ENCODE measurements around the gene PTPRB. TPM values are rescaled to one million over a fixed set of nuclear protein-coding genes. Genes with fewer than 3 reads are reported as not detected.

Gene PTPRB
- total and polyA plus RNA-seq, 10 donors, result 3.7 to 252 (median 122) TPM

GRCh38 chr12:70555081-70555480 is 82.1 kb downstream of the PTPRB start:
- Histone ChIP-seq H3K36me3 (peaks cover 0 to 79% (median under 1%) of the 10 kb centered on the region in 6 donors), H3K27me3 (replicated peaks in 1 of 7) (no peaks in the 10 kb centered on the region), H3K9me3 (no peaks in the 10 kb centered on the region), H3K4me1 (peaks cover 0 to 2% (median 0%) of the 10 kb centered on the region in 6 donors), H3K27ac (no peak overlapping the region), H3K4me3 (no peak overlapping the region)
- no peak for DNase-seq
- intact Hi-C loops (cut with DNase I; ENCODE audit: low total_unique reads), result no loop called here
- TF ChIP-seq POLR2AphosphoS5 (IDR thresholded peaks at IDR 0.05) (no peak), POLR2A (IDR thresholded peaks at IDR 0.05) (no peak), CTCF (IDR thresholded peaks at IDR 0.05 in 8 of 11, conservative IDR thresholded peaks at IDR 0.05 in 3 of 11) (no peak)
- 52 to 65% (median 62%) methylated on average over 3 of the region's 3 CpGs for WGBS, 5 donors

GRCh38 chr12:70553391-70553859 is 83.8 kb downstream of the PTPRB start:
- Histone ChIP-seq H3K27me3 (replicated peaks in 1 of 7) (no peaks in the 10 kb centered on the region), H3K27ac (no peak overlapping the region), H3K4me3 (no peak overlapping the region), H3K36me3 (peaks cover 0 to 77% (median 0%) of the 10 kb centered on the region in 6 donors), H3K4me1 (peaks cover 0 to 9% (median 0%) of the 10 kb centered on the region in 6 donors), H3K9me3 (no peaks in the 10 kb centered on the region)
- 69 to 81% (median 78%) methylated on average over 2 of the region's 2 CpGs for WGBS, 5 donors
- DNase-seq, result no peak
- intact Hi-C loops (cut with DNase I; ENCODE audit: low total_unique reads), result no loop called here
- TF ChIP-seq CTCF (IDR thresholded peaks at IDR 0.05 in 8 of 11, conservative IDR thresholded peaks at IDR 0.05 in 3 of 11) (no peak), POLR2A (IDR thresholded peaks at IDR 0.05) (no peak), POLR2AphosphoS5 (IDR thresholded peaks at IDR 0.05) (no peak)

GRCh38 chr12:70551731-70552130 is 85.5 kb downstream of the PTPRB start:
- no peak for DNase-seq
- H3K9me3 ChIP-seq, result no peaks in the 10 kb centered on the region
- peaks cover 0 to 79% (median 0%) of the 10 kb centered on the region in 6 donors for H3K36me3 ChIP-seq
- no peak overlapping the region for H3K27ac ChIP-seq
- TF ChIP-seq POLR2A (IDR thresholded peaks at IDR 0.05) (no peak), CTCF (IDR thresholded peaks at IDR 0.05 in 8 of 11, conservative IDR thresholded peaks at IDR 0.05 in 3 of 11) (no peak), POLR2AphosphoS5 (IDR thresholded peaks at IDR 0.05) (no peak)
- H3K4me3 ChIP-seq, result no peak overlapping the region
- intact Hi-C loops (cut with DNase I; ENCODE audit: low total_unique reads), result no loop called here
- H3K4me1 ChIP-seq, result peaks cover 0 to 9% (median 0%) of the 10 kb centered on the region in 6 donors
- H3K27me3 ChIP-seq (replicated peaks in 1 of 7), result no peaks in the 10 kb centered on the region
- 78 to 97% (median 91%) methylated on average over 2 of the region's 2 CpGs for WGBS, 5 donors

DNA sequence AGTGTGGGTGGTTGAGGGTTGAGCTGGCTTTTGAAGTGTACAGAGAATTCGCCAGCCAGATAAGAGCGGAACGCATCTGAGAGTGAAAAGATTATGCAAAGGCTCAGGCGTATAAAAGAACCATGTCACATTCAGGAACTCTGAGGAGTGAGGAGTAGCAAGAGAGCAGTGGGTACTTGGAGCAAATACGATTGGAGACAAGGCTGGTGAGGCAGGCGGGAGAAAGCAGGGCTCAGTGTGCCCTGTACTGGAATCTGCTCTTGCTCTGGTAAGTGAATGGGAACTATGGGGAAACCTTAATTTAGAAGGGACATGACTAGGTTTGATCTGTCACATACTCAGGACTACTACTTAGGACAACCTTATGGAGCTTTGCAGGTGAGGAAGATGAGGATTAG is 87.0 kb downstream of the PTPRB start:
- H3K27me3 ChIP-seq (replicated peaks in 1 of 7), result no peaks in the 10 kb centered on the region
- peaks cover 0 to 9% (median 0%) of the 10 kb centered on the region in 6 donors for H3K4me1 ChIP-seq
- no peak overlapping the region for H3K27ac ChIP-seq
- TF ChIP-seq CTCF (IDR thresholded peaks at IDR 0.05 in 8 of 11, conservative IDR thresholded peaks at IDR 0.05 in 3 of 11) (no peak), POLR2A (IDR thresholded peaks at IDR 0.05) (no peak)
- intact Hi-C loops (cut with DNase I; ENCODE audit: low total_unique reads), result no loop called here
- no peak for DNase-seq
- no peak overlapping the region for H3K4me3 ChIP-seq
- 71 to 88% (median 79%) methylated on average over 5 to 6 of the region's 6 CpGs for WGBS, 5 donors
- no peaks in the 10 kb centered on the region for H3K9me3 ChIP-seq
- H3K36me3 ChIP-seq, result peaks cover 0 to 80% (median 0%) of the 10 kb centered on the region in 6 donors

All from spleen (tissue), 11 donors.